ENCODE results near the gene UBE2I.

DNA sequence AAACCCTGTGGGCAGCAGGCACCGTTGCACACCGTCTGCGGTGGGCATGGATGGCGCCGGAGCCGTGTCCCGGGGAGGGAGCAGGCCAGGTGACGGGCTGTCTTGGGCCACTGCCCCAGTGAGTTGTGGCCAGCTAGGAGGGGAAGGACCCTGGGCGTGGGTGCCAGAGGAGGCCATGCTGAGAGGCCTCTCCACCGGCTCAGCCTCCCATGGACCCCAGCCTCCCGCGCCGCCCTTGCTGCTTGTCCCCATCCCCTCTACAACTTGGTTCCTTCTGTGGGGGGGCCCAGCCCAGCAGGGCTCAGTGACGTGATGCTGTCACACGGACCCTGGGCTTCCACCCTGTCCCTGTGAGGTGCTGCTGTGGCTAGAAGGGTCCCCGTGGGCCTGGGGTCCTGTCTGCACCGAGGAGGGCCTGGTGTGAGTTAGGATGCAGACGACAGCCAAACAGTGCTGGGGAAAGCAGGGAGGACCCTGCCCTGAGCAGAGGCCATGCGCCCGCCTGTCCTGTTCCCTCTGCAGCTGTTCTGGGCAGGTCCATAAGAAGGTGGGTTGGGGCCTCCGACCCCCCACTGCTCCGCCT, 11.3 kb downstream of the UBE2I start:
- no peak for TF ChIP-seq EZH2 (IDR thresholded peaks at IDR 0.05; ENCODE audit: borderline replicate concordance, low read depth, low read length, poor library complexity, severe bottlenecking)
- TF ChIP-seq, protein P1, sequence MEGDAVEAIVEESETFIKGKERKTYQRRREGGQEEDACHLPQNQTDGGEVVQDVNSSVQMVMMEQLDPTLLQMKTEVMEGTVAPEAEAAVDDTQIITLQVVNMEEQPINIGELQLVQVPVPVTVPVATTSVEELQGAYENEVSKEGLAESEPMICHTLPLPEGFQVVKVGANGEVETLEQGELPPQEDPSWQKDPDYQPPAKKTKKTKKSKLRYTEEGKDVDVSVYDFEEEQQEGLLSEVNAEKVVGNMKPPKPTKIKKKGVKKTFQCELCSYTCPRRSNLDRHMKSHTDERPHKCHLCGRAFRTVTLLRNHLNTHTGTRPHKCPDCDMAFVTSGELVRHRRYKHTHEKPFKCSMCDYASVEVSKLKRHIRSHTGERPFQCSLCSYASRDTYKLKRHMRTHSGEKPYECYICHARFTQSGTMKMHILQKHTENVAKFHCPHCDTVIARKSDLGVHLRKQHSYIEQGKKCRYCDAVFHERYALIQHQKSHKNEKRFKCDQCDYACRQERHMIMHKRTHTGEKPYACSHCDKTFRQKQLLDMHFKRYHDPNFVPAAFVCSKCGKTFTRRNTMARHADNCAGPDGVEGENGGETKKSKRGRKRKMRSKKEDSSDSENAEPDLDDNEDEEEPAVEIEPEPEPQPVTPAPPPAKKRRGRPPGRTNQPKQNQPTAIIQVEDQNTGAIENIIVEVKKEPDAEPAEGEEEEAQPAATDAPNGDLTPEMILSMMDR (conservative IDR thresholded peaks at IDR 0.05; ENCODE audit: low read depth, low read length), result no peak

Data from A673 (cell line).